ENCODE data around the gene CERS6.

DNA sequence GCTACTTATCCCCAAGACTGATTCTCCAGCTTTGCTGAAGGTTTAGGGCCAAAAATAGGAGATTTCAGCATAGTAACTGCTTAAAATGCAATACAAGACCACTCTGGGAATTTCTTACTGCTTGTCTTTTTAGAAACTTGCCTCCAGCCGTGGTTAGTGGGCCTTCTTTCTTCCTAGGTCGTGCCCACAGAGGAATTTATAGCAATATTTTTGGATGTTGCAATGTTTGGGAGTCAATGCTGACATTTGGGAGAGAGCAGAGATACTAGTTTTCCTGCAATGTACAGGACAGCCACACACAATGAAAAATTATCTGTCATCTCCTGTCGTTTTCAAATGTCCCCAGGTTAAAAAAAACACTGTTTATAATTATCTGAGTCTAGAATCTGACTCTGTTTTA lies 25.6 kb upstream of the CERS6 start:
- TF ChIP-seq ZBTB7A (tag by site-specific recombination; IDR thresholded peaks at IDR 0.05; ENCODE audit: low read depth) (no peak), ZNF654 (tag by site-specific recombination; IDR thresholded peaks at IDR 0.05; ENCODE audit: low read depth) (no peak), ZNF121 (tag by site-specific recombination; IDR thresholded peaks at IDR 0.05) (no peak), ZNF548 (tag by site-specific recombination; IDR thresholded peaks at IDR 0.05) (no peak), ZNF423 (tag by site-specific recombination; IDR thresholded peaks at IDR 0.05) (no peak), MYNN (tag by site-specific recombination; IDR thresholded peaks at IDR 0.05; ENCODE audit: borderline replicate concordance) (no peak), ZNF530 (tag by site-specific recombination; IDR thresholded peaks at IDR 0.05; ENCODE audit: low read depth) (no peak), ZBTB1 (tag by site-specific recombination; IDR thresholded peaks at IDR 0.05) (no peak), ZNF792 (tag by site-specific recombination; IDR thresholded peaks at IDR 0.05) (no peak)
- TF ChIP-seq, protein P1, sequence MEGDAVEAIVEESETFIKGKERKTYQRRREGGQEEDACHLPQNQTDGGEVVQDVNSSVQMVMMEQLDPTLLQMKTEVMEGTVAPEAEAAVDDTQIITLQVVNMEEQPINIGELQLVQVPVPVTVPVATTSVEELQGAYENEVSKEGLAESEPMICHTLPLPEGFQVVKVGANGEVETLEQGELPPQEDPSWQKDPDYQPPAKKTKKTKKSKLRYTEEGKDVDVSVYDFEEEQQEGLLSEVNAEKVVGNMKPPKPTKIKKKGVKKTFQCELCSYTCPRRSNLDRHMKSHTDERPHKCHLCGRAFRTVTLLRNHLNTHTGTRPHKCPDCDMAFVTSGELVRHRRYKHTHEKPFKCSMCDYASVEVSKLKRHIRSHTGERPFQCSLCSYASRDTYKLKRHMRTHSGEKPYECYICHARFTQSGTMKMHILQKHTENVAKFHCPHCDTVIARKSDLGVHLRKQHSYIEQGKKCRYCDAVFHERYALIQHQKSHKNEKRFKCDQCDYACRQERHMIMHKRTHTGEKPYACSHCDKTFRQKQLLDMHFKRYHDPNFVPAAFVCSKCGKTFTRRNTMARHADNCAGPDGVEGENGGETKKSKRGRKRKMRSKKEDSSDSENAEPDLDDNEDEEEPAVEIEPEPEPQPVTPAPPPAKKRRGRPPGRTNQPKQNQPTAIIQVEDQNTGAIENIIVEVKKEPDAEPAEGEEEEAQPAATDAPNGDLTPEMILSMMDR (tag by site-specific recombination; IDR thresholded peaks at IDR 0.05), result no peak
- TF ChIP-seq, protein P2, sequence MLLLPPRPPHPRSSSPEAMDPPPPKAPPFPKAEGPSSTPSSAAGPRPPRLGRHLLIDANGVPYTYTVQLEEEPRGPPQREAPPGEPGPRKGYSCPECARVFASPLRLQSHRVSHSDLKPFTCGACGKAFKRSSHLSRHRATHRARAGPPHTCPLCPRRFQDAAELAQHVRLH (tag by site-specific recombination; IDR thresholded peaks at IDR 0.05), result no peak
